GM12873 (cell line): ENCODE results near the gene ANKRD40CL.

Source experiments
- TF ChIP-seq, protein P1 (sequence below): IDR thresholded peaks from 2 replicates; pipeline ENCODE4 v1.5.1; 2012; ENCODE audit warnings: low read depth, mild to moderate bottlenecking, moderate library complexity, low read length, control low read depth; ENCODE audit not compliant: insufficient read depth; ENCODE audit errors: missing control alignments

ANKRD40CL gene

DNA sequence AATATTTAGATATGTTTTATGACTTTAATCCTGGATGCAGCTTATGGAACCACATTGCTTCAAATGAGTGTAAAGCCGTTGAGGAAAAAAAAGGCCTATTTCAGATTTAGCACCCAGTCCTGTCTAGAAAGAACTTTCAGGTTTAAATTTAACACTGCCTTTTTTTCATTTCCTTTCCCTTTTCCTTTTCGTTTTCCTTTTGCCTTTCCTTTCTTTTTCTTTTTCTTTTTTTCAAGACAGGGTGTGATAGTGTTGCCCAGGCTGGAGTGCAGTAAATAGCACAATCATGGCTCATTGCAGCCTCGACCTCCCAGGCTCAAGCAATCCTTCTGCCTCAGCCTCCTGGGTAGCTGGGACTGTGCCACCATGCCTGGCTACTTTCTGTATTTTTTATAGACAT is 32.0 kb downstream of the ANKRD40CL start:
- TF ChIP-seq, protein P1, sequence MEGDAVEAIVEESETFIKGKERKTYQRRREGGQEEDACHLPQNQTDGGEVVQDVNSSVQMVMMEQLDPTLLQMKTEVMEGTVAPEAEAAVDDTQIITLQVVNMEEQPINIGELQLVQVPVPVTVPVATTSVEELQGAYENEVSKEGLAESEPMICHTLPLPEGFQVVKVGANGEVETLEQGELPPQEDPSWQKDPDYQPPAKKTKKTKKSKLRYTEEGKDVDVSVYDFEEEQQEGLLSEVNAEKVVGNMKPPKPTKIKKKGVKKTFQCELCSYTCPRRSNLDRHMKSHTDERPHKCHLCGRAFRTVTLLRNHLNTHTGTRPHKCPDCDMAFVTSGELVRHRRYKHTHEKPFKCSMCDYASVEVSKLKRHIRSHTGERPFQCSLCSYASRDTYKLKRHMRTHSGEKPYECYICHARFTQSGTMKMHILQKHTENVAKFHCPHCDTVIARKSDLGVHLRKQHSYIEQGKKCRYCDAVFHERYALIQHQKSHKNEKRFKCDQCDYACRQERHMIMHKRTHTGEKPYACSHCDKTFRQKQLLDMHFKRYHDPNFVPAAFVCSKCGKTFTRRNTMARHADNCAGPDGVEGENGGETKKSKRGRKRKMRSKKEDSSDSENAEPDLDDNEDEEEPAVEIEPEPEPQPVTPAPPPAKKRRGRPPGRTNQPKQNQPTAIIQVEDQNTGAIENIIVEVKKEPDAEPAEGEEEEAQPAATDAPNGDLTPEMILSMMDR, result no peak

DNA sequence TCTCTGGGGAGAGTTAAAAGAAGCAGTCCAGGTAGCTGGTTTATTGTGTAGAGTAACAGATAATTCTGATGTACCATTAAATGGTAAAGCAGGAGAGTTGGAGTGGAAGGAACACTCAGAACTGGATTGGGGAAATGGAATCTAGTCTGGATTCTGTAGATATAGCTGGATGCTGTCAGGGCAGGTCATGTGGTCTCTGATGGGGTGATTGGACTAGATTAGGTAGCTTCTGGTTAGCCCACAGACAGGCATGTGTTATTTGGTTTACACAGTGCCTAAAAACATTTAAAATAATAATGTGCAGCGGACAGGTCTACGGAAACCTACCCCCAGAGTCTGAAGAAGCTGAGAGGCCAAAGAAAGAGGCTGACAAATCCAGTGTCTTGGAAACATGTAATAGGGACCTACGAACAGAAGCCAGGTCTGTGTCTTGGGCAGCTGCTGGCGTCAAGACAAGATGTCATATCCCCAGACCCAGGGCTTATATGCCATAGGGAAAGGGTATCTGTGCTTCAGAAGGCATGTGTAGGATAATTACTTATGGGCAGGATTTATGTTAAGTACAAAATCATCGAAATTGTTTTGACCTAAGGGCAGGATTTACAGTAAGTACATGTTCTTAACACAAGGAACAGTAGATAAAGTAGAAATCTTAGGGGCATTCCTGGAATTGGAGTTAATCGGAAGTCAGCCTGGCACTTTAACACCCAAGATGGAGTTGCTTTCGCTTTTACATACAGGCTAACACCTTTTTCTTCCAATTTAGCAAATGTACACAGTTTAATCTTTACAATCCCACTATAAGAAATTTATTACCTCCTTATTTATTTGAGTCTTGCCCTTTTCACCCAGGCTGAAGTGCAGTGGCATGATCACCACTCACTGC is 35.5 kb downstream of the ANKRD40CL start:
- TF ChIP-seq, protein P1, result no peak

DNA sequence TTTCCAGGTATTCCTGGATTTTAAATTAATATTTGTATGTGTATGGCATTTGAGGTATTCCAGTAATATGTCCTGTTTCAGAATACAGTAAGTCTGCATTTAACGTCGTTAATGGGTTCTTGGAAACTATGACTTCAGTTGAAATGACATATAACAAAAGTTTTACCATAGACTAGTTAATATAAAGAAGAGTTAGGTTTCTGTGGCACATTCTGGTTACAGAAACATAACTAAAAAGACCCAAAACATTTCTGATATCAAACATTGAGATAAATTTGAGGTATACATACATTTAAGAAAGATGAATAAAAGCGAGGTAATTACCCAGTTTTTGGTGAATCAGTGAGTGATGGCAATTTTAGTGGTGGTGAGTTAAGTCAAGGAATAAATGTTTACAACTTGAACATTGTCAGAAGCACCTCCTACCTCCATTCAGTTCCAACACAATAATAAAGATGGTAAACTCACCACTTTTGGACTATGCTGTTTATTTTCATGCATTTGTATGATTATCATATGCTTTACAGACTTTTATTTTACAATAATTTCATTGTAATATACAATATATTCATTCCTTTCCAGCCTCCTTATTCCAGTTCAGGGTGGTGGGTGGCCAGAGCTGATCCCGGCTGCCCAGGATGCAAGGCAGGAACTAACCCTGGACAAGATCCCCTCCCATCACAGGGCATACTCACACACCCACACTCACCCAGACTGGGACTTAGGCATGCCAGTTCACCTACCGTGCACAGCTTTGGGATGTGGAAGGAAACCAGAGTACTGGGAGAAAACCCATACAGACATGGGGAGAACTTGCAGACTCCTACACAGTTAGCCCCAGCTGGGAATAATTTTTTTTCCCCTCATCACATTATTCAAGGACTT is 38.2 kb downstream of the ANKRD40CL start:
- TF ChIP-seq, protein P1, result no peak

DNA sequence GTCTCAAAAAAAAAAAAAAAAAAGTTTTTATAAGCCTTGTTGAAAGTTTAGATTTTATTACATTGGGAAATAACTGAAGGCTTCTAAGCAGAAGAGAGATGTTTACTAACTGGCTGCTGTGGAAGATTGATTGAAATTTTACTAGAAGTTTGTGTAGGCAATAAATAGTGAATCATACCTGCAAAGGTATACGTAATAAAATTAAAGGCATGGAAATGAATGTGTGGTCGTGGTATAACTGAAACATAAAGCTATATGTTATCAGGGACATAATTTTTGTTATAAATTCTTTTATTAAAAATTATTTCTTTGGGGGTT is 39.2 kb downstream of the ANKRD40CL start:
- TF ChIP-seq, protein P1, result no peak

DNA sequence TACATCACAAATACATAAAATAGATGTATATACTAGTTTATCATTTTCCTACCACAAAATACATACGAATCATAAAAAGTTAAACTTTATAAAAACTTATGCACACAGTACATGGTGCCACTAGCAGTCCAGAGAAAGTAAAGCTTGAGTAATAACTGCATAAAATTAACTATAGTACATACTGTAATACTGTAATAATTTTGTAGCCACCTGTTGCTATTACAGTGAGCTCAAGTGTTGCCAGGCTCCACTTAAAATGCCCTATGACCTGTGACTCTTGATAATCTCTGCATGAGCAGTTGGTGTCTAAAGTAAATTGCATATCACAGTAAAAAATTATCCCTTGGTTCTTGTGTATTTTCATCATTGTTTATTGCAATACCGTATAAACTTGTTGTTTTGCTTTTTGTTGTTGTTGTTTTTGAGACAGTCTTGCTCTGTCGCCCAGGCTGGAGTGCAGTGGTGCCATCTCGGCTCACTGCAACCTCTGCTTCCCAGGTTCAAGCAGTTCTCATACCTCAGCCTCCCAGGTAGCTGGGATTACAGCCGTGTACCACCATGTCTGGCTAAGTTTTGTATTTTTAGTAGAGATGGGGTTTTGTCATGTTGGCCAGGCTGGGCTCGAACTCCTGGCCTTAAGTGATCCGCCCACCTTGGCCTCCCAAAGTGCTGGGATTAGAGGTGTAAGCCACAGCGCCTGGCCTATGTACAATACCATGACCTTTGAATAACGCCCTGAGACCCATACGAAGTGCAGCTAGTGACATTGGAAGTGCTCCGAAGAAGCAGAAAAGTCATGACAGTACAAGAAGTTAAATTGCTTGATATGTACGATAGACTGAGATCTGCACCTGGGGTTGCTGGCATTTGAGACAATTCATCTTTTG is 41.3 kb downstream of the ANKRD40CL start:
- TF ChIP-seq, protein P1, result no peak

DNA sequence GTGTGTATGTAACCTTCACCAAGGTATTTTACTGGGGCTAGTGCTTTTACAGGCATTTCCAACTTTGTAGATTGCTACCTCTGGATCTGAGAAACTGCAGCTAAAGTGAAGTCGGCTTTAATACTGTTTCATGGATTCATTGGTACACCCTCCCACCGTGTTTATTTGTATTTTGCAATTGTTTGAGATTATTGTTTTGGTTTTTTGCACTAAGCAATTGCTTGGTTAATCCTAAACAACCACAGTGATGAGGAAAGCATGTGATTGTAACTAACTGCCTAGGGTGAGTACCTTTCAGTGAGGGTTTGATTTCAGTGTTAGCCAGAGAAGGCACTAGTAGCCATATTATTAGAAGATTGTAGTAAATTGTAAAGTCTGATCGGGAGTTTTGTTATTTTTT is 44.6 kb downstream of the ANKRD40CL start:
- TF ChIP-seq, protein P1, result no peak
